GM23248 (cell line): ENCODE results near the gene EVL. TPM values are rescaled to one million over a fixed set of nuclear protein-coding genes. Genes with fewer than 3 reads are reported as not detected.

ENCODE experiments used
- DNase-seq: peaks from one replicate; pipeline ENCODE4 v3.0.0-alpha.2; 2015
- H2AFZ ChIP-seq: fragments of 200-600 bp; sonication (generic); 2 replicates; pipeline ENCODE4 v1.6.1; 2016; ENCODE audit warnings: antibody characterized with exemption
- H3F3A ChIP-seq: fragments of 200-600 bp; sonication (generic); 2 replicates; pipeline ENCODE4 v1.6.1; 2016; ENCODE audit warnings: mild to moderate bottlenecking, antibody characterized with exemption, mixed run types; ENCODE audit not compliant: insufficient read depth
- H3K27ac ChIP-seq: fragments of 200-600 bp; sonication (generic); 2 replicates; pipeline ENCODE4 v1.5.1; 2016; ENCODE audit warnings: mild to moderate bottlenecking
- H3K27me3 ChIP-seq: fragments of 200-600 bp; sonication (generic); replicated peaks from 2 replicates; pipeline ENCODE4 v1.6.1; 2016; ENCODE audit warnings: mild to moderate bottlenecking; ENCODE audit not compliant: insufficient read depth
- H3K36me3 ChIP-seq: fragments of 200-600 bp; sonication (generic); 2 replicates; pipeline ENCODE4 v1.6.1; 2016; ENCODE audit warnings: low read depth, mild to moderate bottlenecking
- H3K4me1 ChIP-seq: fragments of 200-600 bp; sonication (generic); 2 replicates; pipeline ENCODE4 v1.6.1; 2016; ENCODE audit warnings: mild to moderate bottlenecking; ENCODE audit not compliant: insufficient read depth
- H3K4me2 ChIP-seq: fragments of 200-600 bp; sonication (generic); one replicate; pipeline ENCODE4 v1.6.1; 2016; ENCODE audit warnings: mild to moderate bottlenecking; ENCODE audit not compliant: unreplicated experiment
- H3K4me3 ChIP-seq: fragments of 200-600 bp; sonication (generic); 2 replicates; pipeline ENCODE4 v1.5.1; 2016; ENCODE audit warnings: mild to moderate bottlenecking
- H3K79me2 ChIP-seq: fragments of 200-600 bp; sonication (generic); 2 replicates; pipeline ENCODE4 v1.6.1; 2016; ENCODE audit warnings: mild to moderate bottlenecking; ENCODE audit not compliant: insufficient read depth
- H3K9ac ChIP-seq: fragments of 200-600 bp; sonication (generic); 2 replicates; pipeline ENCODE4 v1.6.1; 2016; ENCODE audit warnings: mild to moderate bottlenecking
- H3K9me2 ChIP-seq: fragments of 200-600 bp; sonication (generic); 2 replicates; pipeline ENCODE4 v1.6.1; 2016; ENCODE audit warnings: mixed run types, mild to moderate bottlenecking, moderate library complexity; ENCODE audit not compliant: insufficient read depth
- H3K9me3 ChIP-seq: fragments of 200-600 bp; sonication (generic); one replicate; pipeline ENCODE4 v1.6.1; 2017; ENCODE audit warnings: low read depth
- H4K20me1 ChIP-seq: fragments of 200-600 bp; sonication (generic); 2 replicates; pipeline ENCODE4 v1.6.0; 2016; ENCODE audit not compliant: insufficient read depth
- EZH2 ChIP-seq: fragments of 200-600 bp; sonication (generic); IDR thresholded peaks from 2 replicates; pipeline ENCODE4 v1.6.1; 2018; ENCODE audit warnings: antibody characterized with exemption, mild to moderate bottlenecking; ENCODE audit not compliant: insufficient read depth, poor library complexity, severe bottlenecking
- EZH2phosphoT487 ChIP-seq: fragments of 200-600 bp; sonication (generic); IDR thresholded peaks from 2 replicates; pipeline ENCODE4 v1.6.1; 2018; ENCODE audit warnings: antibody characterized with exemption, moderate library complexity, mild to moderate bottlenecking, low read depth; ENCODE audit not compliant: insufficient read depth
- WGBS, 2 experiments: methylation state at CpG; one replicate each; pipeline ENCODE4 v1.1.6; 2015 to 2017; ENCODE audit warnings: low lambda C conversion rate in 2 of 2, low coverage in 1 of 2; ENCODE audit errors: missing lambda C conversion rate in 2 of 2; 5-methylcytosine and 5-hydroxymethylcytosine counted together
- in situ Hi-C: fragments of 300-500 bp; cut with MboI; formaldehyde crosslinking; loops from 2 replicates; pipeline ENCODE4 v1.15.0; 2020
- polyA plus RNA-seq: library from polyadenylated mRNA; unstranded; fragments of >200 nt; fragmentation: Nextera tagmentation; extraction: Ambion mirVana; gene quantifications from 2 replicates; pipeline ENCODE4 v1.2.1, GENCODE V29; 2016
- total RNA-seq: library from RNA; depleted of rRNA; stranded (reverse); fragments of >200 nt; shearing (Covaris generic); gene quantifications from 2 replicates; pipeline ENCODE4 v1.2.3, GENCODE V29; 2014

EVL gene
- total and polyA plus RNA-seq, 2 experiments from 2014 or later = 6.6 to 29.9 TPM

- peaks cover 59% of the 10 kb centered on the region for H3K79me2 ChIP-seq
- TF ChIP-seq EZH2 = no peak
- TF ChIP-seq EZH2phosphoT487 = no peak
- no peak for DNase-seq
- in situ Hi-C loops = no loop called here
- no peak overlapping the region for H3K27ac ChIP-seq
- no peaks in the 10 kb centered on the region for H3K27me3 ChIP-seq
- H3K36me3 ChIP-seq = no peaks in the 10 kb centered on the region
- H3K4me2 ChIP-seq = no peak overlapping the region
- H3K4me3 ChIP-seq = no peak overlapping the region
- no peaks in the 10 kb centered on the region for H3K9me2 ChIP-seq
- no peak overlapping the region for H2AFZ ChIP-seq
- WGBS, 2 experiments = 95 to 96% methylated on average over 8 of the region's 8 CpGs
- H3K9ac ChIP-seq = no peak overlapping the region
- H4K20me1 ChIP-seq = no peaks in the 10 kb centered on the region
- H3K9me3 ChIP-seq = no peaks in the 10 kb centered on the region
- peaks cover 10% of the 10 kb centered on the region for H3F3A ChIP-seq
- H3K4me1 ChIP-seq = peaks cover 37% of the 10 kb centered on the region
These were observed 46.0 kb upstream of the EVL start for GRCh38 chr14:100019156-100019744.

- no peak for TF ChIP-seq EZH2phosphoT487
- no peak for TF ChIP-seq EZH2
- H3K79me2 ChIP-seq = peaks cover 70% of the 10 kb centered on the region
- no peak overlapping the region for H3K4me2 ChIP-seq
- H4K20me1 ChIP-seq = no peaks in the 10 kb centered on the region
- no peak for DNase-seq
- in situ Hi-C loops = no loop called here
- H2AFZ ChIP-seq = no peak overlapping the region
- no peaks in the 10 kb centered on the region for H3K36me3 ChIP-seq
- no peak overlapping the region for H3K27ac ChIP-seq
- H3K4me1 ChIP-seq = peaks cover 44% of the 10 kb centered on the region
- no peak overlapping the region for H3K4me3 ChIP-seq
- H3K9me3 ChIP-seq = no peaks in the 10 kb centered on the region
- 87 to 92% methylated on average over 7 of the region's 7 CpGs for WGBS, 2 experiments
- H3F3A ChIP-seq = peaks cover 10% of the 10 kb centered on the region
- H3K9ac ChIP-seq = no peak overlapping the region
- no peaks in the 10 kb centered on the region for H3K27me3 ChIP-seq
- no peaks in the 10 kb centered on the region for H3K9me2 ChIP-seq
These were observed 44.6 kb upstream of the EVL start for GRCh38 chr14:100020629-100021028.

GRCh38 chr14:100022772-100023451 lies 42.3 kb upstream of the EVL start:
- H3K79me2 ChIP-seq = peaks cover 81% of the 10 kb centered on the region
- peaks cover 37% of the 10 kb centered on the region for H3K4me1 ChIP-seq
- in situ Hi-C loops = no loop called here
- peaks cover 6% of the 10 kb centered on the region for H3F3A ChIP-seq
- WGBS, 2 experiments = 39 to 41% methylated on average over 12 of the region's 12 CpGs
- peak overlapping the region; percentile 31; the same call in 1 of the 2 replicates for H2AFZ ChIP-seq
- no peaks in the 10 kb centered on the region for H4K20me1 ChIP-seq
- TF ChIP-seq EZH2phosphoT487 = no peak
- no peak for TF ChIP-seq EZH2
- H3K9me3 ChIP-seq = no peaks in the 10 kb centered on the region
- peak; percentile 94 for DNase-seq
- H3K4me2 ChIP-seq = peak overlapping the region; percentile 42
- H3K4me3 ChIP-seq = 0 out of 2 replicates have a peak overlapping the region, but pooled peaks have one; percentile 15
- H3K36me3 ChIP-seq = no peaks in the 10 kb centered on the region
- H3K9ac ChIP-seq = peak overlapping the region; percentile 76
- H3K9me2 ChIP-seq = no peaks in the 10 kb centered on the region
- peak overlapping the region; percentile 84 for H3K27ac ChIP-seq
- no peaks in the 10 kb centered on the region for H3K27me3 ChIP-seq

- H4K20me1 ChIP-seq = no peaks in the 10 kb centered on the region
- H2AFZ ChIP-seq = no peak overlapping the region
- H3K9me3 ChIP-seq = no peaks in the 10 kb centered on the region
- H3K9me2 ChIP-seq = no peaks in the 10 kb centered on the region
- no peak overlapping the region for H3K4me3 ChIP-seq
- no peaks in the 10 kb centered on the region for H3K36me3 ChIP-seq
- H3K9ac ChIP-seq = no peak overlapping the region
- peak; percentile 69 for DNase-seq
- peaks cover 46% of the 10 kb centered on the region for H3K4me1 ChIP-seq
- TF ChIP-seq EZH2phosphoT487 = no peak
- TF ChIP-seq EZH2 = no peak
- peaks cover 73% of the 10 kb centered on the region for H3K79me2 ChIP-seq
- peaks cover 21% of the 10 kb centered on the region for H3F3A ChIP-seq
- H3K27ac ChIP-seq = no peak overlapping the region
- in situ Hi-C loops = no loop called here
- H3K4me2 ChIP-seq = no peak overlapping the region
- WGBS, 2 experiments = 87 to 89% methylated on average over 1 of the region's 1 CpG
- no peaks in the 10 kb centered on the region for H3K27me3 ChIP-seq
These were observed 40.1 kb upstream of the EVL start for GRCh38 chr14:100025111-100025510.
